Adrenal gland (tissue), 5 donors: ENCODE data around the gene ADSL.

Experiments
- CTCF ChIP-seq, 6 experiments: fragments of 450-650 bp in 4 of 6; fragments of 200-600 bp in 2 of 6; sonication (generic) in 1 of 6; IDR thresholded peaks; 1 replicate in 5 of 6; 2 replicates in 1 of 6; pipeline versions ENCODE4 v1.5.1 to v1.8.0; 2016 to 2021; ENCODE audit warnings: antibody characterized with exemption in 6 of 6, mild to moderate bottlenecking in 2 of 6, moderate library complexity in 1 of 6
- POLR2A ChIP-seq, 2 donors: fragments of 450-650 bp; IDR thresholded peaks; one replicate each; pipeline ENCODE4 v1.6.1; 2017; ENCODE audit warnings: antibody characterized with exemption in 2 of 2, mild to moderate bottlenecking in 2 of 2, moderate library complexity in 1 of 2
- donor health status: DM: no; HTN: no; CAD: no.

DNA sequence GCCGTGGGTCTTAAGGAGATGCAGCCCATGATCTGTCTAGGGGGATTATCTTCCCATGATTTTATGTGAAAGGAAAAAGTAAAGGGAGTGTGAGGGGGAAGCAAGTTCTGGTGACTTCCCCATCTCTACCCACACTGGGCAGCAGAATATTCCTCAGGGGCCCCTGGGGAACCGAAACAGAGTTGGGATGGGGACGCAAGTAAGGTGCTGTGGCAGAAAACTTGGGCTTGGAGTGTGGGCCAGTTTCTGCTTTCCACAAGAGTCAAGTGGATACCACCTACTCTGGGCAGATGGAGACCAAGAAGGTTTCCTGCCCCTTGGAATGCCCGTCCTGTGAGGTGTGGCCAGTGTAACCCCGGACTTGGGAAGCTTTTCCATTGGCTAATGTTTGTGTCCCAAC lies 88.4 kb downstream of the ADSL start:
- TF ChIP-seq CTCF (IDR thresholded peaks at IDR 0.05) (no peak), POLR2A (IDR thresholded peaks at IDR 0.05) (no peak)
